Thoracic aorta (tissue), 2 donors: ENCODE results near the gene TMEM247. TPM values are rescaled to one million over a fixed set of nuclear protein-coding genes. Genes with fewer than 3 reads are reported as not detected.

Experiments used
- ATAC-seq: fragments of 150-250 bp; one replicate; pipeline ENCODE4 v1.8.0; 2017; ENCODE audit warnings: low read depth; ENCODE audit not compliant: insufficient number of reproducible peaks, low FRiP score
- DNase-seq: peaks from one replicate; pipeline ENCODE4 v3.0.0-alpha.2; 2020; ENCODE audit warnings: low spot score
- H3K27ac ChIP-seq, 2 donors: fragments of 200-600 bp; sonication (generic); 1 replicate in 1 of 2; 2 replicates in 1 of 2; pipeline ENCODE4 v1.5.1; 2016; ENCODE audit warnings: mild to moderate bottlenecking in 2 of 2, moderate library complexity in 2 of 2
- H3K27me3 ChIP-seq: fragments of 200-600 bp; sonication (generic); replicated peaks from 2 replicates; pipeline ENCODE4 v1.6.0; 2016; ENCODE audit warnings: mild to moderate bottlenecking; ENCODE audit not compliant: insufficient read depth
- H3K36me3 ChIP-seq: fragments of 200-600 bp; sonication (generic); one replicate; pipeline ENCODE4 v1.5.1; 2016
- H3K4me1 ChIP-seq, 2 donors: fragments of 200-600 bp; sonication (generic); 1 replicate in 1 of 2; 2 replicates in 1 of 2; pipeline versions ENCODE4 v1.5.1 to v1.6.0; 2016; ENCODE audit warnings: low read depth in 2 of 2, mild to moderate bottlenecking in 1 of 2; ENCODE audit not compliant: control insufficient read depth in 1 of 2
- H3K4me3 ChIP-seq: fragments of 200-600 bp; sonication (generic); 2 replicates; pipeline ENCODE4 v1.5.1; 2016; ENCODE audit warnings: mild to moderate bottlenecking
- H3K9me3 ChIP-seq: fragments of 200-600 bp; sonication (generic); 2 replicates; pipeline ENCODE4 v1.5.1; 2016
- total RNA-seq, 2 donors: library from RNA; depleted of rRNA; stranded (reverse); fragments of >200 nt; gene quantifications; one replicate each; pipeline versions ENCODE4 v1.1.0 to v1.2.3, GENCODE V29; 2016
- TF ChIP-seq, protein P1 (sequence below): fragments of 200-600 bp; sonication (generic); IDR thresholded peaks from one replicate; pipeline ENCODE4 v1.5.1; 2019; ENCODE audit warnings: antibody characterized with exemption

TMEM247 gene
- total RNA-seq, 2 donors from 2014 or later, result not detected

DNA sequence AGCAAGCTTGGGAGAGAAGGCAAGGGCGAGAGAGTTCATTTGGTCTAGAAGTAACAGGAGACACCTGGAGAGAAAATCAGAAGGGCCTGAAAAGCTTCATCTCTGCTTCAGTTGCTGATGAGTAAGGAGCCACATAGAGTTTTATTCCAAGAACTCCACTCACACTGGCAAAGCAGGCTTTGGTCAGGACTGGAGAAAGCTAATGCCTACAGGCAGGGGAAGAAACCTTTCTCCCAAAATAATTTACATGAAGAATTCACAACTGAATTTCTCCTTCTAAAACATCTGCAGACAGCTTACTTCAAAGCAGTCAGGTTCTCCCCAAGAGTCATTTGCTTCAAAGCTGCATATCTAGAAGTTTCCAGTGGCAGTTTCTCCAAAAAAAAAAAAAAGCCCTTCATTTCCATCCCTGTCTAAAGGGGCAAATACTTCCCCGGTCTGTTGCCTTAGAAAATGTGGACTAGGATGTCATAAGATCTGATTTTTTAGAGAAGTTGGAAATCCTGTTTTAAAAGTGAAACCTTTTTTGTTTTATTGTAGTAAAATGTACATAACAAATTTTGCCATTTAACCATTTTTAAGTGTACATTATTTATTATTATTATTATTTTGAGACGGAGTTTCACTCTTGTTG, 46.3 kb downstream of the TMEM247 start:
- DNase-seq (no peak), ATAC-seq (no peak)
- H3K4me3 ChIP-seq, result no peak overlapping the region
- H3K9me3 ChIP-seq, result no peaks in the 10 kb centered on the region
- no peak overlapping the region for H3K27ac ChIP-seq
- peaks cover 0 to 10% of the 10 kb centered on the region in 2 donors for H3K4me1 ChIP-seq
- H3K36me3 ChIP-seq, result no peaks in the 10 kb centered on the region
- H3K27me3 ChIP-seq, result no peaks in the 10 kb centered on the region
- TF ChIP-seq, protein P1, sequence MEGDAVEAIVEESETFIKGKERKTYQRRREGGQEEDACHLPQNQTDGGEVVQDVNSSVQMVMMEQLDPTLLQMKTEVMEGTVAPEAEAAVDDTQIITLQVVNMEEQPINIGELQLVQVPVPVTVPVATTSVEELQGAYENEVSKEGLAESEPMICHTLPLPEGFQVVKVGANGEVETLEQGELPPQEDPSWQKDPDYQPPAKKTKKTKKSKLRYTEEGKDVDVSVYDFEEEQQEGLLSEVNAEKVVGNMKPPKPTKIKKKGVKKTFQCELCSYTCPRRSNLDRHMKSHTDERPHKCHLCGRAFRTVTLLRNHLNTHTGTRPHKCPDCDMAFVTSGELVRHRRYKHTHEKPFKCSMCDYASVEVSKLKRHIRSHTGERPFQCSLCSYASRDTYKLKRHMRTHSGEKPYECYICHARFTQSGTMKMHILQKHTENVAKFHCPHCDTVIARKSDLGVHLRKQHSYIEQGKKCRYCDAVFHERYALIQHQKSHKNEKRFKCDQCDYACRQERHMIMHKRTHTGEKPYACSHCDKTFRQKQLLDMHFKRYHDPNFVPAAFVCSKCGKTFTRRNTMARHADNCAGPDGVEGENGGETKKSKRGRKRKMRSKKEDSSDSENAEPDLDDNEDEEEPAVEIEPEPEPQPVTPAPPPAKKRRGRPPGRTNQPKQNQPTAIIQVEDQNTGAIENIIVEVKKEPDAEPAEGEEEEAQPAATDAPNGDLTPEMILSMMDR, result no peak

DNA sequence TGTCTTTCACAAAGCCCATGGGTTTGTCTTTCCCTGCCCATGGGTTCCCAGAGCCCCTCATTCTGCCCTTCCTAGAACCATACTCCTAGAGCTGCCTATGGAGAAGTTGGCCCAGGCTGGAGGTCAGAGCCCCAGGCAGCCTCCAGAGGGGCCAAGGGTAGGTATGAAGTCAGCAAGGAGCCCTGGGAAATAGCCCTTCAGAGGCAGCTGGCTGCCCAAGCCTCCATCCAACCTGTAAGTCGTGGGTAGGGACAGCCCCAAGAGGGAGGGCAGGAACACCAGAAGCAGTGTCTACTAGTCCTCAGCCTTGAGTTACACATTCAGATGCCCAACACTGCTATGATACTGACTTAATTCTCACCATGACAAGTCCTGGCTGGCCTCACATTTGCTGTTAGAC, 49.5 kb downstream of the TMEM247 start:
- Histone ChIP-seq H3K4me3 (no peak overlapping the region), H3K27me3 (no peaks in the 10 kb centered on the region), H3K4me1 (no peaks in the 10 kb centered on the region), H3K9me3 (no peaks in the 10 kb centered on the region), H3K27ac (no peak overlapping the region), H3K36me3 (no peaks in the 10 kb centered on the region)
- TF ChIP-seq, protein P1, result no peak
- DNase-seq, result no peak
- no peak for ATAC-seq

DNA sequence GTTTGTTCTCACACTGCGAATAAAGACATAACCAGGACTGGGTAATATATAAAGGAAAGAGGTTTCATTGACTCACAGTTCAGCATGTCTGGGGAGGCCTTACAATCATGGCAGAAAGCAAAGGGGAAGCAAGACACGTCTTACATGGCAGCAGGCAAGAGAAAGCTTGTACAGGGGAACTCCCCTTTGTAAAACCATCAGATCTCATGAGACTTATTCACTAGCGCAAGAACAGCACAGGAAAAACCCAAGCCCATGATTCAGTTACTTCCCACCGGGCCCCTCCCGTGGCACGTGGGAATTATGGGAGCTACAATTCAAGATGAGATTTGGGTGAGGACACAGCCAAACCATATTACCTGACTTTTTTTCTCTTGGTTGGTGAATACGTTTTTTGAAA, 51.3 kb downstream of the TMEM247 start:
- Histone ChIP-seq H3K4me3 (no peak overlapping the region), H3K4me1 (no peaks in the 10 kb centered on the region), H3K36me3 (no peaks in the 10 kb centered on the region), H3K27ac (no peak overlapping the region), H3K27me3 (no peaks in the 10 kb centered on the region), H3K9me3 (no peaks in the 10 kb centered on the region)
- no peak for ATAC-seq
- TF ChIP-seq, protein P1, result no peak
- DNase-seq, result no peak

- Histone ChIP-seq H3K4me1 (no peaks in the 10 kb centered on the region), H3K4me3 (no peak overlapping the region), H3K27ac (no peak overlapping the region), H3K9me3 (no peaks in the 10 kb centered on the region), H3K36me3 (no peaks in the 10 kb centered on the region), H3K27me3 (no peaks in the 10 kb centered on the region)
- DNase-seq, result no peak
- TF ChIP-seq, protein P1, result no peak
- ATAC-seq, result no peak
Measured at GRCh38 chr2:46531863-46532262, 52.5 kb downstream of the TMEM247 start.

Other genes starting within 250 kb of the TMEM247 start
- 100 to 1,000 TPM; 517 to 667 TPM for gene EPAS1, start 182.2 kb upstream of the TMEM247 start, total RNA-seq
- gene RHOQ, start 62.9 kb downstream of the TMEM247 start, total RNA-seq, result 100 to 1,000 TPM; 116 to 134 TPM
- 1 to 10 TPM; 1.9 to 7.4 TPM for gene ATP6V1E2, start 63.0 kb downstream of the TMEM247 start, total RNA-seq
- 10 to 100 TPM in 1 of 2 donors, 1 to 10 TPM in 1; 9.2 to 21.1 TPM for gene PIGF, start 137.5 kb downstream of the TMEM247 start, total RNA-seq
- 10 to 100 TPM; 14.5 to 15.0 TPM for gene CRIPT, start 137.7 kb downstream of the TMEM247 start, total RNA-seq
- gene SOCS5, start 219.7 kb downstream of the TMEM247 start, total RNA-seq, result 10 to 100 TPM; 31.5 to 59.8 TPM